Left forelimb (tissue), 1 donor: ENCODE results near the gene TIPARP.
A peak's percentile ranks its signal among the peaks of the same experiment; 100 is the strongest.

Source experiments
- DNase-seq: peaks from one replicate; pipeline ENCODE4 v3.0.0-alpha.2; 2018; ENCODE audit warnings: low spot score

The TIPARP gene

GRCh38 chr3:156674046-156674910 lies at the start of gene TIPARP:
TSS of gene TIPARP (plus strand) at chr3:156674590. CDS start at chr3:156677698, 3,108 bp downstream.
- DNase-seq, result peak; percentile 100

- DNase-seq, result no peak
These were observed 48.3 kb upstream of the TIPARP start for GRCh38 chr3:156626104-156626503.

DNA sequence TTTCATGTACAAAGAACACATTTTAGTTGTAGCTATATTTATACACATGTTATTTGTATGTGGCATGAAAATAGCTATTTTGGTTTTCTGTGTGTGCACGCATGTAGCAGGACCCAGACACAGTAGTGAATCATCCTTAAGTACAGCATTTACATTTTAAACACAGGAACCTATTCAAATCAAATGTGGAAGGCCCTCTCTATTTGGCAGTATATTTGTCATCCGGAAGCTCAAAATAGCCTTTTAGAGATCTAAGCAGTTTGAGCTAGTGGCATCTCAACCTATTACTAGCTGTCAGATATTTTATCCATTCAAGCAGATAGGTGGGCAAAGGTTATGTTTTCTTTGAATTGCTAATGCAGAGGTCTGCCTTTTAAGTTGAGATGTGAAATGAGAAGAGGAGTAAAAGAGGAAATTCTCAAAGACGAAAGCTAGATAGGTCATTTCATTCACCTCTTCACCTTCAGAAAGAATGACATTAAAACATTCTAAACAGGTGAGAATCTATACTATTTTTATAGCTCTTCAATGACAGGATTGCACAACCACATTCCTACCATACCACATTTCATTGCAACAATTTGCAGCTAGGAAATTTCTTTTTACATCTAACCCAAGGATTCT lies 46.3 kb upstream of the TIPARP start:
- no peak for DNase-seq

DNA sequence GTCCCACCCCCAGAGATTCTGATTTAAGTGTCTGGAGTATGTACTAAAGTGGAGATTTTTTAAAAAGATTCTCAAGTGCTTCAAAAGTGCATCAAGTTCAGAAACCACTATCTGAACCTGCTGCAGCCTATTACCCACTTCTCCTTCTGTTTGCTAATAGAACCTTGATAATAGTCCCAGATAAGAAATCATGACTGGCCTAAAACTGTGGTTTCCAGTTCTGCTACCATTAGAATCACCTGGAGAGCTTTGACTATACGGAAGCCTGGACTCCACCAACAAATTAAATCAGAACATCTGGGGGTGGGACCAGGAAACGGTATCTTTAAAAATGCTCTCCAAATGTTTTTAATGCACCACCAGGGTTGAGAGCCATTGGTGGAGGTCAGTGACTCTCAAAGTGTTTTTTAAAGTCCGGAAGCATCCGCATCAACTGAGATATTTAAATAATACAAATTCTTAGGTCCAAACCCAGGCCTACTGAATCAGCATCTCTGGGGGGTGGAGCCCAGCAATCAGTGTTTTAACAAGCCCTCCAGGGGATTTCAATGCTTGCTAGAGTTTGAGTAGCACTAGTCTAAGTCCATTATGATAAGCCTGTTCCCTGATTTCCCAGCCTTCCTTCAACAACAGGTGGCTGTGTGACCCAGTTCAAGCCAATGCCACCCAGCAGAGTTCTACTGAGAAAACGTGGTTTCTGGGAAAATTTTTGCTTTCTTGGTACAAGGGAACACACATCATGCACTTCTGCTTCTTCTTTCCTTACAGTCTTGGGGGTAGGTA lies 45.4 kb upstream of the TIPARP start:
- no peak for DNase-seq

- no peak for DNase-seq
These were observed 44.2 kb upstream of the TIPARP start for GRCh38 chr3:156630081-156630772.

DNA sequence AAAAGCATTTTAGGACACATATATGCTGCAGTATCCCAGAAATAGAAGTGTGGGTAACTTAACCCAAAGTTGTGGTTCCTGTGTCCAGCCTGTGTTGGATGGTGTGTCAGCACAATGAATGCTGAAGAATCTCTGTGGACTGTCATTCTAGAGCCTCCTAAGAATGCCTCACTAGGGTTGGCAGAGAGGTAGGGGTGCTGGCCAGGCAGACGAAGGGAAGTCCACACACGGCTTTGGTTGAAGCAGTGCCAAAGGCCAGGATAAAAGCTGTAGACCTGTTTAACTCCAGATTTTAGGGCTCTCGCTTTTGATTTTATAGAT lies 43.7 kb upstream of the TIPARP start:
- DNase-seq, result no peak

- DNase-seq, result no peak
These were observed 43.1 kb upstream of the TIPARP start for GRCh38 chr3:156631323-156631722.

DNA sequence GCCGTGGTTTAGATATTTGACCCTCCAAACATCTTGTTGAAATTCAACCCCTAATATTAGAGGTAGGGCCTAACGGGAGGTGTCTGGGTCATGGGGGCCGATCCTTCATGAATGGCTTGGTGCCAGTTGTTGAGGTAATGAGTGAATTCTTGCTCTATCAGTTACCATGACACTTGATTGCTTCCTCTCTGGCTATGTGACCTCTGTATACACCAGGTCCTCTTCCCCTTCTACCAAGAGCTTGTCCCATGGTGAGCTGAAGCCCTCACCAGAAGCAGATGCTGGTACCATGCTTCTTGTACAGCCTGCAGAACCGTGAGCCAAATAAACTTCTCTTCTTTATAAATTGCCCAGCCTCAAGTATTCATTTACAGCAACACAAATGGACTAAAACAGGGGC lies 41.8 kb upstream of the TIPARP start:
- no peak for DNase-seq

- no peak for DNase-seq
These were observed 41.1 kb upstream of the TIPARP start for GRCh38 chr3:156633335-156633734.

DNA sequence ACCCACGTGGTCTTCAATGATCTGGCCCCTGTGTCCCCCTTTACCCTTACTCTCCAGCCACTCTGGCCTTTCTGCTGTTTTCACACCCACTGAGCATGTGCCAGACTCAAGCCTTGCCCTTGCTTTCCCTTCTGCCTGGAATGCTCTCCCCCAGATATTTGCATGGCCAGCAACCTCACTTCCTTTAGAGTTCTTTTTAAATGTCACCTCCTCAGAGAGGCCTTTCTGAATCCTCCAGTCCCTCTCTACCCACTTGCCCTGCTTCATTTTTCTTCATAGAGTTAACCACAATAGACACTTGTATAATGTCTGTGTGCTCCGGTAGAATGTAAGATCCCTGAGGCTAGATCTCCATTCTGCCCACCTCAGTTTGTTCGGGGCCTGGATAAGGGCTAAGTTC lies 39.4 kb upstream of the TIPARP start:
- no peak for DNase-seq

DNA sequence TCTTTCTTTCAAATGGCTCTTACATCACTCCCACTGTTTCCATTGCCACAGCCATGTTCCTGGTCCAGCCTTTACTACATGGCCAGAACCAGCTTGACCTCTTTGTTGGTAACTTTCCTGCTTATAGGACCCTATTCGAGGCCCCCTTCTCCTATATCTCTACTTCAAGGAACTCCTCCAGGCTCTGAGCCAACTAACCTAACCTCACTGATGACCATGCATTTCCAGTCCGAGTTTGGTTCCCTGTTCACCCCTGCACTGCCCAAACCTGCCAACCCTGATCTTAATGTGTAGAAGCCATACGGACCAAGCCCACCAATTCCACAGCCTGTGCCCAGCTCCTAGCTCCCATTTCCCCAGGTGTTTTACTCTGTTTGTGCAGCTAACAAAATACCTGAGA lies 38.4 kb upstream of the TIPARP start:
- no peak for DNase-seq

DNA sequence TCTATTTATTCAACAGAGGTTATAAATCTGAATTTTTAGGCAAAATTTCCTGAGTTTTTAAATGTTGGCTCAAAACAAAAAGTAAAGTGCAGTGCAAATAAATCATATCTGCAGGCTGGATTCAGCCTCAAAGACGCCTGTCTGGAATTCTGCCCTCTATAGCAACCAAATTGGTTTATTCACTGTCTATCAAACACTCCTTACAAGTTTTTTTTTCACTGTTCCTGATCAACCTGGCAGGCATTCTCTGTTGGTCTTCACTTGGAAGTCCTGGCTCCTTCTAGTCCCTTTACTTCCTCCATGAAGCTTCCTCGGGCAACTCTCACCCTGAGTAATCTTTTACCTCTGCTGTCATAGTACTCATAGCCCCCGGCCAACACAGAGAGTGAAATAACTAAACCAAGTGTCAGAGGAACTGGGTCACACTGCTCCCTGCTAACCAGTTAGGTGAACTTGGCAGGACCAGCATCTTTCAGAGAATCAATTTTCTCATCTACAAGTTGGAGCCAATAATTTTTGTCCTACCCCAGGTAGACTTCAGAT lies 36.8 kb upstream of the TIPARP start:
- no peak for DNase-seq

DNA sequence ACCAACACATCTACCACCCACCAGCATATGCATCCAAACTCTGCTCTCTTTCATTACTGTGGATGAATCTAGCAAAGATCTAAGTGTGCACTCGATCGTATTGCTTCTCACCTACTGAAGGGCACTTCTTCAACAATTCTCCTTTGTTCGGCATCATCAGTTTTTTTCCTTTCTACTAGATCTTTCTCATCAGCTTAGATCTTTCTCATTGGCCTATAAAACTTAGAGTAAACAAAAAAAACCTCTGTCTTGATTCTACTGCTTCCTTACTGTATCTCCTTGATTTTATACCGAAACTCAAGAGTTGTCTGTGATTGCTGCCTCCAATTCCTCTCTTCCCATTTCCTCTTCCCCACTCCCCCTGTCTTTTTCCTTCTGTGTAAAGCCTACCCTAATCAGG lies 36.1 kb upstream of the TIPARP start:
- DNase-seq, result no peak

GRCh38 chr3:156639414-156640023 lies 34.9 kb upstream of the TIPARP start:
- DNase-seq, result no peak

- DNase-seq, result no peak
These were observed 32.8 kb upstream of the TIPARP start for GRCh38 chr3:156641618-156641975.

GRCh38 chr3:156642750-156643728 lies 31.4 kb upstream of the TIPARP start:
- no peak for DNase-seq

DNA sequence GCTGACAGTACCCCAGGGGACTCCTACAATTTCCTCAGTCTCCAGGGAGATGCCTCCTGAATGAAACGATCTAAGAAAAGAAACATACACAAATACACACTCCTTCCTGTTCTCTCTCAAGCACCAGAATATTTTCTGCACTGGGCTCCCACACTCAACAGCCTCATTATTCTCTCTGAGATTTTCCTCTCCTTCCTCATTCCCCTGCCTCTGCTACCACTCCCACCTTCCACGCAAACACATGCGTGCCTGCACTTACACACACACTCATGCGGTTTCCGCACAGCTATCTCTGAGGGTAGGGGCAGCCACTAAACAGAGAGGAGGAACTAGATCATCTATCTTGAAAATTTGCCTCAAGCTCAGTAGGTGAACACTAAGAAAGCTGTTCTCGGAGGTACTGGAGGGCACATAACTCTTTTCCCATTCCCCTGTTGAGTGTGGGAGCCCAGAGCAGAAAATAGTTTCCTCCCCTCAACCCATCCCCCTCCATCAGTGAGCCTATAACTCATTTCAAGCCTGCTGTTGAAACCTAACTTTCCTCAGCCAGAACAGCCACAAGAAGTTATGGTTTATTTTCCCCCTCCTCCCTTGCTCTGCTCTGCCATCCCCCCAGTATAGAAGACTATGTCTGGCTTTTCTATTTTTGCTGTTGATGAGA lies 30.5 kb upstream of the TIPARP start:
- DNase-seq, result no peak

DNA sequence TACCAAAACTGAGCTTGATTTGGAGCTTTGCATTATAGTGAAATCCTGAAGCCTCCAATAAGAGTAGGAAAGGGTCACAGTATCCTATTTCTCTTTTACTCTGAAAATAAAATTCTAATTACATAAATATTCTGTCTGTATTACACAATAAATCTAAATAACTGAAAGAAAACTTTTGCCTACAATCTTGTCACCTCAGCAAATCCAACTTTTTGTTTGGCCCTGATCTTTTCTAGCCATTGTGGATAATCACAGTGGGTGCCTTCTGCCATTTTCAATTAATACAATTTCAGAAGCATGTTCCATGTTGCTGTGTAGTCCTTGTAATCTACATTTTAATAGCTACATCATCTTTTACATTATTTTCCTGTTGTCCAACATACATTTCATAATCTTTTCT lies 29.4 kb upstream of the TIPARP start:
- DNase-seq, result no peak

DNA sequence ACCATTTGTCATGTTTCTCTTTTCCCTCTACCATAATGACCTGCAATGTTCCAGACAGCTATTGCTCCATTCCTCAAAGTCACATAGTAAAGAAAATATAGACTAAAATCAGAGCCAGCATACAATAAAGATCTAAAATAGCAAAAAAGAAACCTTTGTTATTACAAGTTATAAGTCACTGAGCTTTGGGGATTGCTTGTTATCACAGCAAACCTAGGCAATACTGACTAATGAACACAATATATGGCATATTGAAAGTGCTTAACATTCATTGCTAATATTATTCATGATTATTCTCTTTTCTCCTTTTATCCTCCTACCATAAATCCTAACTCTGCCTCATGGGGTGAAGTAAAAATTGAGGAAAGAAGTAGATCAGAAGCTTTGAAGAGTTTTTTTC lies 27.4 kb upstream of the TIPARP start:
- DNase-seq, result no peak

DNA sequence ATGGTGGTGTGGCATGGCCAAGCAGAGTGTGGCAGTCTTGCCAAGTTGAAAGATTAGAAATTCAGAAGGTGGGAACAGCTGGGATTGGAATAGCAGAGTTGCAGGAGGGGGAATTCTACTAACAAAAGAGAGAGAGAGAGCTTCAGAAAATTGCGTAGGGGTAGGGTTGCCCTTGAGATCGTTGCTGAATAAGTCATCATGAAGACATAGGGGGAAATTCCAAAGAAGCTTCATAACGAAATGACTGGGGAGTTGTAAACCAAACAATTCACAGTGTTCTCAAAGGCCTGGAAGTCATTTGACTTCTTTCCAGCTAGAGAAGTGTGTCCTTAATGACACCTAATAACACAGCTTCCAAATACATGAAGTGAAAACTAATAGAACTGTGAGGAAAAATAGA lies 26.3 kb upstream of the TIPARP start:
- DNase-seq, result no peak
